Right atrium auricular region (tissue), 2 donors: ENCODE data around the gene NPHP4. TPM values are rescaled to one million over a fixed set of nuclear protein-coding genes. Genes with fewer than 3 reads are reported as not detected.
A peak's percentile ranks its signal among the peaks of the same experiment; 100 is the strongest.

Source experiments
- DNase-seq: peaks from one replicate; pipeline ENCODE4 v3.0.0-alpha.2; 2019; ENCODE audit warnings: low spot score
- H3K27ac ChIP-seq, 2 donors: fragments of 200-600 bp; sonication (generic); 1 replicate in 1 of 2; 2 replicates in 1 of 2; pipeline ENCODE4 v1.5.1; 2016 to 2019
- H3K27me3 ChIP-seq, 2 donors: fragments of 200-600 bp; sonication (generic); one replicate each; pipeline versions ENCODE4 v1.5.1 to v1.6.0; 2017 to 2019
- H3K36me3 ChIP-seq: fragments of 200-600 bp; sonication (generic); one replicate; pipeline ENCODE4 v1.5.1; 2016
- H3K4me1 ChIP-seq, 2 donors: fragments of 200-600 bp; sonication (generic); one replicate each; pipeline versions ENCODE4 v1.5.1 to v1.6.0; 2017 to 2019
- H3K4me3 ChIP-seq, 2 donors: fragments of 200-600 bp; sonication (generic); 1 replicate in 1 of 2; 2 replicates in 1 of 2; pipeline ENCODE4 v1.5.1; 2017 to 2019; ENCODE audit warnings: mild to moderate bottlenecking in 1 of 2, moderate library complexity in 1 of 2
- H3K9me3 ChIP-seq, 2 donors: fragments of 200-600 bp; sonication (generic); one replicate each; pipeline ENCODE4 v1.5.1; 2019
- total RNA-seq, 2 donors: library from RNA; depleted of rRNA; stranded (reverse); fragments of >200 nt; gene quantifications; one replicate each; pipeline ENCODE4 v1.1.0, GENCODE V29; 2016
- TF ChIP-seq, protein P1 (sequence below), 2 donors: fragments of 200-600 bp; sonication (generic); IDR thresholded peaks; one replicate each; pipeline ENCODE4 v1.5.1; 2019; ENCODE audit warnings: antibody characterized with exemption in 2 of 2

Gene NPHP4
- total RNA-seq, 2 donors from 2014 or later, result 3.0 to 4.3 TPM

DNA sequence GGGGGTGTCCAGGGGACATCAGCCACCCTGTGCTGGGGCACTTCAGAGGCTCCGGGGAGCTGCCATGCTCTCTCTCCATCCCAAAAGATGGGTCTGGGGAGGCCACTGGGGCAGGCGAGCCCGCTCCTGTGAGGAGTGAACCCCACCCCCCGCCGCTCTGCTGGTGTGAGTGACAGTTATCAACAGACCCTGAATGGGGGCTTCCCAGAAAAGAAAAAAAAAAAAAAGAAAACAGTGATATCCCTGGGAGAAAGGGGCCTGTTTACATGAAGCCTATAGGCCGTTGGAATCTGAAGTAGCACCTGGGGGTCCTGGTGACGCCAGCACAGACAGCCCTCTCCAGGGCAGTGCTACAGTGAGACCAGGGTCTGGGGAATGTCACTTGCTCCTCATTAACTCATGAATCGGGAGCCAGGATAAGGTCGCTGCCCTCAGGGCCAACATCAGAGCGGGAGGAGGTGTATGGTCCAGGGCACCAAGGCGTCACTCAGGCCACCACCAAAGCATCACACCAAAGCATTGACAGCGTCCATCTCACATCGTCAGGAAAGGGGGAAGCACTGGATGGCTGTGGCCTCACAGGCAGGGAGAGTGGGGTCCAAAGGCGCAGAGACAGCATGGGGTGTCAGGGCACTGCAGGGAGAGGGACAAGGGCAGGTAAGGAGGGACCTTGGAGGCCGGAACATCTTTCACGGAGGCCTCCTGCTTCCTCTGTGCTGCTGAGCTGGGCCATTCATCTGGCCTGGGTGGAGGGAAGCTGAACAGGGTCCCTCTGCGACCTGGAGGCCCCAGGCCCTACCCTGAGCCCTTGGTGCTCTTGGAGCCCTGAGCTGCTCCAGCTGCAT is 8.4 kb upstream of the NPHP4 start:
- Histone ChIP-seq H3K4me3 (no peak overlapping the region), H3K4me1 (peaks cover 0 to 16% of the 10 kb centered on the region in 2 donors), H3K27me3 (no peaks in the 10 kb centered on the region), H3K36me3 (no peaks in the 10 kb centered on the region), H3K27ac (peak overlapping the region in 1 of 2 donors; percentile 83), H3K9me3 (no peaks in the 10 kb centered on the region)
- TF ChIP-seq, protein P1, sequence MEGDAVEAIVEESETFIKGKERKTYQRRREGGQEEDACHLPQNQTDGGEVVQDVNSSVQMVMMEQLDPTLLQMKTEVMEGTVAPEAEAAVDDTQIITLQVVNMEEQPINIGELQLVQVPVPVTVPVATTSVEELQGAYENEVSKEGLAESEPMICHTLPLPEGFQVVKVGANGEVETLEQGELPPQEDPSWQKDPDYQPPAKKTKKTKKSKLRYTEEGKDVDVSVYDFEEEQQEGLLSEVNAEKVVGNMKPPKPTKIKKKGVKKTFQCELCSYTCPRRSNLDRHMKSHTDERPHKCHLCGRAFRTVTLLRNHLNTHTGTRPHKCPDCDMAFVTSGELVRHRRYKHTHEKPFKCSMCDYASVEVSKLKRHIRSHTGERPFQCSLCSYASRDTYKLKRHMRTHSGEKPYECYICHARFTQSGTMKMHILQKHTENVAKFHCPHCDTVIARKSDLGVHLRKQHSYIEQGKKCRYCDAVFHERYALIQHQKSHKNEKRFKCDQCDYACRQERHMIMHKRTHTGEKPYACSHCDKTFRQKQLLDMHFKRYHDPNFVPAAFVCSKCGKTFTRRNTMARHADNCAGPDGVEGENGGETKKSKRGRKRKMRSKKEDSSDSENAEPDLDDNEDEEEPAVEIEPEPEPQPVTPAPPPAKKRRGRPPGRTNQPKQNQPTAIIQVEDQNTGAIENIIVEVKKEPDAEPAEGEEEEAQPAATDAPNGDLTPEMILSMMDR (IDR thresholded peaks at IDR 0.05), result no peak
- DNase-seq, result no peak

DNA sequence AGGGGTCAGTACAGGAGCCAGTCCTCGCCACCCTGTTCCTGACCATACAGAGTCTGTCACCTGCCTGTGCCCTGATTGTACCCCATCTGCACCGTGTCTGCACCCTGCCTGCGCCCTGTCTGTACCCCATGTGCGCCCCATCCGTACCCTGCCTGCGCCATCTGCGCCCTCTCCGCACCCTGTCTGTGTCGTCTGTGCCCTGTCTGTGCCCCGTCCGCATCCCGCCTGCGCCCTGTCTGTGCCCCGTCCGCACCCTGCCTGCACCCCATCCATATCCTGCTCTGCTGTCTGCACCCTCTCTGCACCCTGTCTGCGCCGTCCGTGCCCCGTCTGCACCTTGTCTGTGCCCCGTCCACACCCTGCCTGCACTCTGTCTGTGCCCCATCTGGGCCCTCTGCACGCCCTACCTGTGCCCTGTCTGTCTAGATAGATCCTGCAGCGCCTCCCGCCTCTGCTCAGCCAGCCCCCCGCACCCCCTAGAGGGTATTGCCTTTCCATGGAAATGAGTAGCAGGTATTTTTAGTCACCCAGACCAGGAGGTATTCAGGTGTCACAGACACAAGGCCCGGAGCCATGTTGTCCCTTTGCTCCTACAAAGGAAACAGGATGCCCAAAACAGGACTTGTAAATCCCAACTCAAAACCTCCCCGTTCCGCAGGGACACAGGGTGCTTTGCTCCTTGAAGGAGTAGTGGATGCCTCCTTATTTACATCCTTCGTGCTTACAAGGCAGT is 7.7 kb upstream of the NPHP4 start:
- no peak overlapping the region for H3K4me3 ChIP-seq
- H3K36me3 ChIP-seq, result no peaks in the 10 kb centered on the region
- no peaks in the 10 kb centered on the region for H3K27me3 ChIP-seq
- peaks cover 0 to 16% of the 10 kb centered on the region in 2 donors for H3K4me1 ChIP-seq
- no peak for DNase-seq
- TF ChIP-seq, protein P1 (IDR thresholded peaks at IDR 0.05), result no peak
- no peak overlapping the region for H3K27ac ChIP-seq
- H3K9me3 ChIP-seq, result no peaks in the 10 kb centered on the region

DNA sequence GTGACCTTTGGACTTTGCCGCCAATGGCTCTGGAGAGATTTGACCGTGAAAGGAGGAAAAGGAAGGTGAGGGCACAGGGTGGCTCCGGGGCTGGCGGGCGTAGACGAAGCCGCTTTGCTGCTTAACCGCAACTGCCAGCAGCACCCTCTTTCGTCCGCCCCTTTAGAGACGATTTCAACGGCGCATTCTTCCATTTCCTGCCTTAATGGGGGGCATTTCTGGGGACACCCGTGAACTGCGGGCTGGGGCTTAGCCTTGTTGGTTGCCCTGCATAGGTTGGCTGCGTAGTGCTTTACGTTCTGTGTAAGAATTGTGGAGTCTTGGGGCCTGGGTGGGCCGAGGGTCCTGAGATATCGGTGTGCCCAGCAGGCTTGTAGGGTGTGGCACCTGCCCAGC is 6.7 kb upstream of the NPHP4 start:
- DNase-seq, result no peak
- TF ChIP-seq, protein P1 (IDR thresholded peaks at IDR 0.05), result no peak
- Histone ChIP-seq H3K4me3 (no peak overlapping the region), H3K27ac (no peak overlapping the region), H3K4me1 (peaks cover 0 to 20% of the 10 kb centered on the region in 2 donors), H3K9me3 (no peaks in the 10 kb centered on the region), H3K36me3 (no peaks in the 10 kb centered on the region), H3K27me3 (no peaks in the 10 kb centered on the region)

DNA sequence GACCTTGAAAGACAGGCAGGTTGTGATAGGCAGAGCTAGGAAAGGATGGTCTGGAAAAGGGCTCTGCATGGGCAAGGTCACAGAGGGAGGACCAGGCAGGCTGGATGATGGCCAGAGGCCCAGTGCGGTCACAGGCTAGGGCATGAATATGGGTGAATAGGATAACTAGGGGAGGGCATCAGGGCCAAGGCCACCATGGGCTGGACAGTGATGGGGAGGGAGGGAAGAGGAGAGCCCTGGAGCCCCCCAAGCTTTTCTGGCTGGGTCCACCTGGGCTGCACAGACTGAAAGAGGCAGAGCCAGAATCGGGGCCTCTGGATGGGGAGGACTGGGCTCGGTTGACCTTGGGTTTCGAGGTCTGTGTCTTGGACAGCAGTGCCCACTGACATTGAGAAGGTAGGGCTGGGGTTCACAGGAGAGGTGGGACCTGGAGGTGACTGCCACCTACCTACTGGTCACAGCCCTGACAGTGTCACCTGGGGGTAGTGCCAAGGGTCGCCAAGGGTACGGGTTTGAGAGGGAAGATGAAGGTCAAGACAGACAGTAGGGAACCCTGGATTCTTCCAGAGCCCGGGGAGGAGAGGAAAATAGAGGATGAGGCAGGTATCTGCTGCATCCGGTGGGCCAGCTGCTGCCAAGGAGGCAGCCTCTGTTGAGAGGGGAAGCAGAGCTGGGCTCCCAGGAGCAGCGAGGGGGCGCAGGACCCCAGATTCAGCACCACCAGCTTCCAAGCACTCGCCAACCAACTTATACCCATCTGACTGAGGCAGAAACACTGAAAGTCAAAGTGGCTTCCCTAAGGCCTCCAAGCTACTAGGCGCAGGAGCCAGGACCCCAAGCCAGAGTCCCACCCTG is 6.1 kb upstream of the NPHP4 start:
- H3K4me1 ChIP-seq, result peaks cover 0 to 26% of the 10 kb centered on the region in 2 donors

DNA sequence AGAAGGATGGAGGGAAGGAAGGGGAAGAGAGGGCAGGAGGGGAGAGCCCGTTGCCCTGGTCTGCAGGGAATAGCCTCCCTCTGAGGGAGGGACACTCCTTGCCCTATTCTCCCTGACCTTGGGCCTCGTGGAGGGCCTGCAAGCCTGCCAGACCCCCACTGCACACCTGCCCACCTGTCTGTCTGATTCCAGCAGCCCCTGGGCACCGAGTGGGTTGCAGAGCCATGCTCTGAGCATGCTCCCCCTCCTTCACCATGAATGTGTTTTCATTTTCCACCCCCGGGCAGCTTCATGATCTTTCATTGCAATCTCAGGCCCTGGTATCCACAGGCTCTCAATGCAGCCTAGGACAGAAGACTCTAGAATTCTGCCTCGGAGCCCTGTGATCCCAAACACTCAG is 5.1 kb upstream of the NPHP4 start:
- no peak for DNase-seq
- TF ChIP-seq, protein P1 (IDR thresholded peaks at IDR 0.05), result no peak
- H3K4me3 ChIP-seq, result no peak overlapping the region
- H3K27ac ChIP-seq, result no peak overlapping the region
- no peaks in the 10 kb centered on the region for H3K36me3 ChIP-seq
- peaks cover 0 to 29% of the 10 kb centered on the region in 2 donors for H3K4me1 ChIP-seq
- no peaks in the 10 kb centered on the region for H3K27me3 ChIP-seq
- no peaks in the 10 kb centered on the region for H3K9me3 ChIP-seq

More for the DNA sequence above, 6.1 kb upstream of the NPHP4 start:
- Histone ChIP-seq H3K4me3 (no peak overlapping the region), H3K9me3 (no peaks in the 10 kb centered on the region), H3K27ac (no peak overlapping the region), H3K27me3 (no peaks in the 10 kb centered on the region), H3K36me3 (no peaks in the 10 kb centered on the region)
- TF ChIP-seq, protein P1 (IDR thresholded peaks at IDR 0.05), result no peak
- DNase-seq, result no peak
